Right atrium auricular region (tissue), 2 donors: ENCODE measurements around the gene FMNL3. TPM values are rescaled to one million over a fixed set of nuclear protein-coding genes. Genes with fewer than 3 reads are reported as not detected.
A peak's percentile ranks its signal among the peaks of the same experiment; 100 is the strongest.

Source experiments
- DNase-seq: peaks from one replicate; pipeline ENCODE4 v3.0.0-alpha.2; 2019; ENCODE audit warnings: low spot score
- H3K27ac ChIP-seq, 2 donors: fragments of 200-600 bp; sonication (generic); 1 replicate in 1 of 2; 2 replicates in 1 of 2; pipeline ENCODE4 v1.5.1; 2016 to 2019
- H3K27me3 ChIP-seq, 2 donors: fragments of 200-600 bp; sonication (generic); one replicate each; pipeline versions ENCODE4 v1.5.1 to v1.6.0; 2017 to 2019
- H3K36me3 ChIP-seq: fragments of 200-600 bp; sonication (generic); one replicate; pipeline ENCODE4 v1.5.1; 2016
- H3K4me1 ChIP-seq, 2 donors: fragments of 200-600 bp; sonication (generic); one replicate each; pipeline versions ENCODE4 v1.5.1 to v1.6.0; 2017 to 2019
- H3K4me3 ChIP-seq, 2 donors: fragments of 200-600 bp; sonication (generic); 1 replicate in 1 of 2; 2 replicates in 1 of 2; pipeline ENCODE4 v1.5.1; 2017 to 2019; ENCODE audit warnings: mild to moderate bottlenecking in 1 of 2, moderate library complexity in 1 of 2
- H3K9me3 ChIP-seq, 2 donors: fragments of 200-600 bp; sonication (generic); one replicate each; pipeline ENCODE4 v1.5.1; 2019
- total RNA-seq, 2 donors: library from RNA; depleted of rRNA; stranded (reverse); fragments of >200 nt; gene quantifications; one replicate each; pipeline ENCODE4 v1.1.0, GENCODE V29; 2016
- TF ChIP-seq, protein P1 (sequence below), 2 donors: fragments of 200-600 bp; sonication (generic); IDR thresholded peaks; one replicate each; pipeline ENCODE4 v1.5.1; 2019; ENCODE audit warnings: antibody characterized with exemption in 2 of 2

The FMNL3 gene
- total RNA-seq, 2 donors from 2014 or later = 9.0 to 19.7 TPM

DNA sequence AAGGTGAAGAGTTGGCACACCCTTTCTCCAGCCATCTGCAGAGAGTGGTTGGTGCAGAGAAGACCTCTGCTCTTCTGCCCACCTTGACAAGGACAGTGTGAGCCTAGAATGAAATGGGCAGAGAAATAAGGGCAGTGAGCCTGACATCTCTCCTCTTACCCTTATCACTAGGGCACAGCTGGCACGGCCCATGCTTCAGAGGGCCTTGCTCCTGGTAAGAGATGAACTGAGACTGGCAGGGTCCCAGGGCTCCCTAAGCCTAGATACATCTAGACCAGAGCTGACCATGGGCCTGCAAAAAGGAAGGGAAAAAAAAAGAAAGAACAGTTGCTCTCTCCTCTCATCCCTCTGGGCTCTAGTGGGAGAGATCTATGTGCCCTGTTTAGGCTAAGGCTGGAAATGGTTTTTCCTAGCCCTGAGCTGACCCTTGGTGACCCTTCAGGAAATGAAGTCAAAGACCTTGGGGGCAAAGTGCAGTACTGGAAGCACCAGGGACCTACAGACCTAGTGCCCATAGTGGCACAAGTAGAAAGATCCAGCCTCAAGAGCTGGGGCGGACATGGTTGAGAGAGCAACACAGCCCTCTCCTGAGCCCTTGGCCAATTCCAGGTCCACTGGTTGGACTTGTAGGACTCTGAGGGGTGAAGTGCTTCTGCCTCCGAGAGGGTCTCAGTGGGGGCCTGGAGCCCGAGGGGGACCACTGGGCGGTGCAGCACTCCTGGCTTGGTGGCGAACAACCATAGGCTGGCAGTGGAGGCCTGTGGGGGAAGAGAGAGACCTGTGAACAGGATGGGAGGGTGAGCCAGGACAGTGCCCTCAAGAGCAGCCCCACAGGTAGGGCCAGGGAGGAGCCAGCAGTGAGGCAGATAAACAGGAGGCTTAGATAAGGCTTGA, 61.8 kb downstream of the FMNL3 start:
- Histone ChIP-seq H3K9me3 (no peaks in the 10 kb centered on the region), H3K36me3 (peaks cover 64% of the 10 kb centered on the region), H3K27me3 (no peaks in the 10 kb centered on the region), H3K4me1 (peaks cover 0 to 47% of the 10 kb centered on the region in 2 donors), H3K4me3 (no peak overlapping the region), H3K27ac (no peak overlapping the region)
- TF ChIP-seq, protein P1, sequence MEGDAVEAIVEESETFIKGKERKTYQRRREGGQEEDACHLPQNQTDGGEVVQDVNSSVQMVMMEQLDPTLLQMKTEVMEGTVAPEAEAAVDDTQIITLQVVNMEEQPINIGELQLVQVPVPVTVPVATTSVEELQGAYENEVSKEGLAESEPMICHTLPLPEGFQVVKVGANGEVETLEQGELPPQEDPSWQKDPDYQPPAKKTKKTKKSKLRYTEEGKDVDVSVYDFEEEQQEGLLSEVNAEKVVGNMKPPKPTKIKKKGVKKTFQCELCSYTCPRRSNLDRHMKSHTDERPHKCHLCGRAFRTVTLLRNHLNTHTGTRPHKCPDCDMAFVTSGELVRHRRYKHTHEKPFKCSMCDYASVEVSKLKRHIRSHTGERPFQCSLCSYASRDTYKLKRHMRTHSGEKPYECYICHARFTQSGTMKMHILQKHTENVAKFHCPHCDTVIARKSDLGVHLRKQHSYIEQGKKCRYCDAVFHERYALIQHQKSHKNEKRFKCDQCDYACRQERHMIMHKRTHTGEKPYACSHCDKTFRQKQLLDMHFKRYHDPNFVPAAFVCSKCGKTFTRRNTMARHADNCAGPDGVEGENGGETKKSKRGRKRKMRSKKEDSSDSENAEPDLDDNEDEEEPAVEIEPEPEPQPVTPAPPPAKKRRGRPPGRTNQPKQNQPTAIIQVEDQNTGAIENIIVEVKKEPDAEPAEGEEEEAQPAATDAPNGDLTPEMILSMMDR (IDR thresholded peaks at IDR 0.05) = no peak
- no peak for DNase-seq

GRCh38 chr12:49644620-49644994, 62.6 kb downstream of the FMNL3 start:
- no peaks in the 10 kb centered on the region for H3K9me3 ChIP-seq
- no peaks in the 10 kb centered on the region for H3K27me3 ChIP-seq
- no peak overlapping the region for H3K4me3 ChIP-seq
- H3K4me1 ChIP-seq = peaks cover 0 to 47% of the 10 kb centered on the region in 2 donors
- H3K27ac ChIP-seq = no peak overlapping the region
- peak; percentile 86 for DNase-seq
- TF ChIP-seq, protein P1 (IDR thresholded peaks at IDR 0.05) = peak; percentile 91 to 94
- H3K36me3 ChIP-seq = peaks cover 60% of the 10 kb centered on the region

GRCh38 chr12:49643961-49644619, 63.1 kb downstream of the FMNL3 start:
- DNase-seq = no peak
- H3K27ac ChIP-seq = no peak overlapping the region
- peaks cover 55% of the 10 kb centered on the region for H3K36me3 ChIP-seq
- peaks cover 0 to 46% of the 10 kb centered on the region in 2 donors for H3K4me1 ChIP-seq
- H3K4me3 ChIP-seq = no peak overlapping the region
- TF ChIP-seq, protein P1 (IDR thresholded peaks at IDR 0.05) = no peak
- H3K27me3 ChIP-seq = no peaks in the 10 kb centered on the region
- H3K9me3 ChIP-seq = no peaks in the 10 kb centered on the region

DNA sequence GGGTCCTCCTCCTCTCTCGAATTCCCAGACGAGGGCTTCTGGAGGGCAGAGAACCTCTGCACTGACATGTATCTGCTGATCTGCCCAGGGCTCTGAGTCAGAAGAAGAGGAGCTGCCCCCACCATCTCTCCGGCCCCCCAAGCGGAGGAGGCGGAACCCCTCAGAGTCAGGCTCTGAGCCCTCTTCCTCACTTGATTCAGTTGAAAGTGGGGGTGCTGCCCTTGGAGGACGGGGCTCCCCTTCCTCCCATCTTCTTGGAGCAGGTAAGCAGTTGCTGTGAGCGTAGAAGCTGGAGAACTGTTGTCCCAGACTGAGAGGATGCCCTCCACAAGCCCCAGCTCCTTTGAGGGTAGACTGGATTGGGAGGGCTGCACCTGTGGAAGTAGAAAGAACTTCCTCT, 64.1 kb downstream of the FMNL3 start:
- no peak overlapping the region for H3K4me3 ChIP-seq
- H3K27me3 ChIP-seq = no peaks in the 10 kb centered on the region
- no peaks in the 10 kb centered on the region for H3K9me3 ChIP-seq
- DNase-seq = no peak
- peaks cover 52% of the 10 kb centered on the region for H3K36me3 ChIP-seq
- H3K4me1 ChIP-seq = peaks cover 0 to 36% of the 10 kb centered on the region in 2 donors
- TF ChIP-seq, protein P1 (IDR thresholded peaks at IDR 0.05) = no peak
- no peak overlapping the region for H3K27ac ChIP-seq

GRCh38 chr12:49642370-49642802, 64.8 kb downstream of the FMNL3 start:
- Histone ChIP-seq H3K27ac (no peak overlapping the region), H3K36me3 (peaks cover 52% of the 10 kb centered on the region), H3K4me1 (peaks cover 0 to 33% of the 10 kb centered on the region in 2 donors), H3K9me3 (no peaks in the 10 kb centered on the region), H3K4me3 (no peak overlapping the region), H3K27me3 (no peaks in the 10 kb centered on the region)
- no peak for DNase-seq
- TF ChIP-seq, protein P1 (IDR thresholded peaks at IDR 0.05) = no peak
